Activated CD8-positive, alpha-beta memory T cell treated with anti-CD3 and anti-CD28 coated beads, Interleukin-2, amount 10 ng/mL, durations not matched to agents 7 days and 5 days (primary cell): ENCODE measurements around the gene RAB44. TPM values are rescaled to one million over a fixed set of nuclear protein-coding genes. Genes with fewer than 3 reads are reported as not detected.

Source experiments
- ATAC-seq: fragments of 150-1000 bp; cut with Tn5 transposase; one replicate; pipeline ENCODE4 v1.10.0; 2021; ENCODE audit warnings: moderate library complexity
- CTCF ChIA-PET: fragments of 350-600 bp; sonication (Branson Sonifier 250); formaldehyde crosslinking; loops from one replicate; lab custom pipeline; 2021; ENCODE audit warnings: antibody characterized with exemption; lab: Charles Lee
- DNase-seq: peaks from one replicate; pipeline ENCODE4 v3.0.0-alpha.2; 2020
- H3K27ac Mint-ChIP-seq: one replicate; pipeline ENCODE4 v1.8.0; 2021; ENCODE audit warnings: mild to moderate bottlenecking, mixed read lengths
- H3K27me3 Mint-ChIP-seq: one replicate; pipeline ENCODE4 v1.8.0; 2021; ENCODE audit warnings: mixed read lengths
- H3K36me3 Mint-ChIP-seq: one replicate; pipeline ENCODE4 v1.8.0; 2021; ENCODE audit warnings: mild to moderate bottlenecking, mixed read lengths
- H3K4me1 Mint-ChIP-seq: one replicate; pipeline ENCODE4 v1.8.0; 2021; ENCODE audit warnings: mixed read lengths
- H3K4me3 Mint-ChIP-seq: one replicate; pipeline ENCODE4 v1.8.0; 2021; ENCODE audit warnings: mild to moderate bottlenecking, moderate library complexity, mixed read lengths
- H3K9me3 Mint-ChIP-seq: one replicate; pipeline ENCODE4 v1.8.0; 2022; ENCODE audit warnings: low read depth, mixed read lengths
- total RNA-seq, 2 experiments: library from RNA; stranded (reverse); gene quantifications; one replicate each; pipeline ENCODE4 v1.2.3, GENCODE V29; 2021

The RAB44 gene
- total RNA-seq, 2 experiments from 2014 or later, result not detected

- Mint-ChIP-seq H3K4me1 (peaks cover 35% of the 10 kb centered on the region), H3K36me3 (peaks cover 4% of the 10 kb centered on the region), H3K27ac (peak overlapping the region; percentile 52), H3K4me3 (no peak overlapping the region), H3K27me3 (no peaks in the 10 kb centered on the region), H3K9me3 (no peaks in the 10 kb centered on the region)
- no peak for ATAC-seq
- CTCF ChIA-PET, result no interaction called here
- no peak for DNase-seq
Measured at GRCh38 chr6:36674942-36675341, 22.7 kb upstream of the RAB44 start.

DNA sequence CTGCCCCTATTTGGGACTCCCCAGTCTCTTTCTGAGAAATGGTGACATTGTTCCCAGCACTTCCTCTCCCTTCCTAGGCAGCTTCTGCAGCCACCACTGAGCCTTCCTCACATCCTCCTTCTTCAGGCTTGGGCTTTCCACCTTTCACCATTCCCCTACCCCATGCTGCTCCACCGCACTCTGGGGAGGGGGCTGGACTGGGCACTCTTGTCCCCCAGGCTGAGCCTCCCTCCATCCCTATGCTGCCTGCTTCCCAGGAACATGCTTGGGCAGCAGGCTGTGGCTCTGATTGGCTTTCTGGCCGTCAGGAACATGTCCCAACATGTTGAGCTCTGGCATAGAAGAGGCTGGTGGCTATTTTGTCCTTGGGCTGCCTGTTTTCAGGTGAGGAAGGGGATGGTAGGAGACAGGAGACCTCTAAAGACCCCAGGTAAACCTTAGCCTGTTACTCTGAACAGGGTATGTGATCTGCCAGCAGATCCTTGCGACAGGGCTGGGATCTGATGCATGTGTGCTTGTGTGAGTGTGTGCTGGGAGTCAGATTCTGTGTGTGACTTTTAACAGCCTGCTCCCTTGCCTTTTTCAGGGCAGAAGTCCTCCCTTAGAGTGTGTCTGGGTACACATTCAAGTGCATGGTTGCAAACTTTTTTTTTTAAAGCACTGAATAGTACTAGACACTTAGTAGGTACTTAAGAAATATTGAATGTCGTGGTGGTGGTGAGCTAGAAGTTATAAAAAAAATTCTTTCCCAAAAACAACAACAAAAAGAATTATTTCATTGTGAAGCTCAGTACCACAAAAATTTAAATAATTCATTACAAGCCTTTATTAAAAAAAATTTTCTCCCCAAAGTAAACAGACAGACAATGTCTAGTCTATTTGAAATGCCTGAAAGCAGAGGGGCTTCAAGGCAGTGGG, 21.2 kb upstream of the RAB44 start:
- peaks cover 11% of the 10 kb centered on the region for H3K36me3 Mint-ChIP-seq
- H3K4me1 Mint-ChIP-seq, result peaks cover 43% of the 10 kb centered on the region
- peak overlapping the region; percentile 85 for H3K27ac Mint-ChIP-seq
- ATAC-seq (no peak), DNase-seq (no peak)
- H3K4me3 Mint-ChIP-seq, result peak overlapping the region; percentile 97
- H3K27me3 Mint-ChIP-seq, result no peaks in the 10 kb centered on the region
- CTCF ChIA-PET, result interaction anchor here (1.1 to 10.0 kb wide), 6 partner anchors 10 to 83 kb away, joined by 3 to 60 read pairs (median 10); no protein-coding TSS in a partner anchor
- H3K9me3 Mint-ChIP-seq, result no peaks in the 10 kb centered on the region

GRCh38 chr6:36677059-36677749, 20.4 kb upstream of the RAB44 start:
- no peaks in the 10 kb centered on the region for H3K27me3 Mint-ChIP-seq
- H3K27ac Mint-ChIP-seq, result peak overlapping the region; percentile 85
- H3K9me3 Mint-ChIP-seq, result no peaks in the 10 kb centered on the region
- no peak for ATAC-seq
- H3K4me3 Mint-ChIP-seq, result peak overlapping the region; percentile 97
- CTCF ChIA-PET, result interaction anchor here (1.1 to 10.0 kb wide), 6 partner anchors 11 to 103 kb away, joined by 3 to 60 read pairs (median 10); no protein-coding TSS in a partner anchor
- peaks cover 48% of the 10 kb centered on the region for H3K4me1 Mint-ChIP-seq
- no peak for DNase-seq
- peaks cover 11% of the 10 kb centered on the region for H3K36me3 Mint-ChIP-seq

DNA sequence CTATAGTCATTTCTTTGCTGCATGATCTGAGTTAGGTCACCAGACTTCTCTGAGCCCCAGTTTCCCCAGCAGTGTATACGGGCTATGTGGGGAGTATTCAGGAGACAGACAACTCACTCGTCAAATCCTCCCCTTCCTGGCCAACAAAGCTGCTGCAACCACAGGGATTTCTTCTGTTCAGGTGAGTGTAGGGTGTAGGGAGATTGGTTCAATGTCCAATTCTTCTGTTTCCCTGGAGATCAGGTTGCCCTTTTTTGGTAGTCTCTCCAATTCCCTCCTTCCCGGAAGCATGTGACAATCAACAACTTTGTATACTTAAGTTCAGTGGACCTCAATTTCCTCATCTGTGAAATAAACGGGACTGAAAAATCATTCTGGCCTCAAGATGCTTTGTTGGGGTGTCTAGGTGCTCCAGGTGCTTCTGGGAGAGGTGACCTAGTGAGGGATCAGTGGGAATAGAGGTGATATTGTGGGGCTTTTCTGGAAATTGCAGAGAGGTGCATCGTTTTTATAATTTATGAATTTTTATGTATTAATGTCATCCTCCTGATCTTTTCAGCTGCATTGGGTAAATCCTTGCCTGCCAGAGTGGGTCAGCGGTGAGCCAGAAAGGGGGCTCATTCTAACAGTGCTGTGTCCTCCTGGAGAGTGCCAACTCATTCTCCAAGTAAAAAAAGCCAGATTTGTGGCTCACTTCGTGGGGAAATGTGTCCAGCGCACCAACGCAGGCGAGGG, 19.7 kb upstream of the RAB44 start:
- CTCF ChIA-PET, result interaction anchor here (1.0 to 10.0 kb wide), 11 partner anchors 13 to 103 kb away, joined by 3 to 60 read pairs (median 4); partner anchors contain the start of gene RAB44
- Mint-ChIP-seq H3K4me1 (peaks cover 55% of the 10 kb centered on the region), H3K27me3 (no peaks in the 10 kb centered on the region), H3K36me3 (peaks cover 14% of the 10 kb centered on the region), H3K9me3 (no peaks in the 10 kb centered on the region), H3K27ac (peak overlapping the region; percentile 85), H3K4me3 (peak overlapping the region; percentile 97)
- ATAC-seq (no peak), DNase-seq (peak; percentile 51)

- Mint-ChIP-seq H3K27me3 (no peaks in the 10 kb centered on the region), H3K4me3 (peak within 1 kb of the TSS; percentile 97), H3K4me1 (peaks cover 61% of the 10 kb centered on the region), H3K36me3 (peaks cover 21% of the 10 kb centered on the region), H3K27ac (peak within 1 kb of the TSS; percentile 98), H3K9me3 (no peaks in the 10 kb centered on the region)
- CTCF ChIA-PET, result interaction anchor here (0.5 to 10.0 kb wide), 14 partner anchors 9 to 554 kb away, joined by 3 to 60 read pairs (median 4); partner anchors contain the start of gene RAB44
- DNase-seq (peak; percentile 87), ATAC-seq (peak; percentile 71)
Measured at GRCh38 chr6:36678488-36679042, 19.1 kb upstream of the RAB44 start, which contains the start of gene CDKN1A. TSS of gene CDKN1A (plus strand) at chr6:36678714. CDS start at chr6:36684102, 5,388 bp downstream.

DNA sequence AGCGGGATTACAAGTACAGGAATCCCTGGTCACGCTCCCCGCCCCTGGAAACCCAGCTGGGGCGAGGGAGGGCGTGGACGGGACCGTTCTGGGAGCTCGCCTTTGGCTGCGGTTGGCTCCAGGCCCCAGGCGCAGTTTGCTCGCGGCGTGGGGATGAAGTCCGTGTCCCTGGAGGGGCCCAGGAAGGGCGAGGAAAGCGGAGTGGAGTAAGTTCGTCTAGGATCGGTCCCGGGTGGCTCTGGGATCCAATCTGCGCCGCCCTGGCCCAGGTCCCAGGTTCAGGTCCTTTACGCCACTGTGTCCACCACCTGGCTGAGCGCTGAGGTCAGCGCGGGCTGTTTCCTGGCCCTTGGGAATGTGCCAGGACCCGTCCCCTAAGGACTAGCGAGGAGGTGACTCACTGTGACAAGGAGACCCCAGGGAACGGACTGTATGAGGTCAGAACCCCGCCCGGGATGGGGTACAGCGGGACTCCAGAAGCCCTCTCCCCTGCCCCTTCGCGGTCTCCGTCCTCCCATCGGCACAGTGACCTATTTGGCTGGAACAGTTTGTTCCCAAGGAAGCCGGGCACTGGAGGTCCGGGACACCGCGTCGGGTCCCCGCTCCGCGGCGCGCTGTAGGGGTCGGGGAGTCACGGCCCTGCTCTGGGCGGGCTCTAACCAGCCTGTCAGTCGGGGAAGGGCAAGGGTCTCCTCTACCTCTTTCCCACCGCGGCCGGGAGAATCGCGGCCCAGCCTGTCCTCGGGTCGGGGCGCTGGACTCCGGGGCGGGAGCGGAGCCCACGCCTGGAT, 18.4 kb upstream of the RAB44 start:
- H3K27me3 Mint-ChIP-seq, result no peaks in the 10 kb centered on the region
- H3K36me3 Mint-ChIP-seq, result peaks cover 26% of the 10 kb centered on the region
- peak overlapping the region; percentile 97 for H3K4me3 Mint-ChIP-seq
- H3K27ac Mint-ChIP-seq, result peak overlapping the region; percentile 98
- ATAC-seq (peak; percentile 2), DNase-seq (peak; percentile 57)
- H3K9me3 Mint-ChIP-seq, result no peaks in the 10 kb centered on the region
- peaks cover 61% of the 10 kb centered on the region for H3K4me1 Mint-ChIP-seq
- CTCF ChIA-PET, result interaction anchor here (0.5 to 10.0 kb wide), 20 partner anchors 10 to 554 kb away, joined by 3 to 60 read pairs (median 4); partner anchors contain the start of gene RAB44

- H3K4me1 Mint-ChIP-seq, result peaks cover 37% of the 10 kb centered on the region
- H3K36me3 Mint-ChIP-seq, result peaks cover 51% of the 10 kb centered on the region
- peak overlapping the region; percentile 71 for H3K27ac Mint-ChIP-seq
- CTCF ChIA-PET, result interaction anchor here (0.6 to 10.0 kb wide), 8 partner anchors 8 to 268 kb away, joined by 3 to 60 read pairs (median 8); no protein-coding TSS in a partner anchor
- DNase-seq (peak; percentile 56), ATAC-seq (no peak)
- H3K9me3 Mint-ChIP-seq, result no peaks in the 10 kb centered on the region
- no peak overlapping the region for H3K4me3 Mint-ChIP-seq
- H3K27me3 Mint-ChIP-seq, result no peaks in the 10 kb centered on the region
Measured at GRCh38 chr6:36682328-36683144, 15.1 kb upstream of the RAB44 start.

DNA sequence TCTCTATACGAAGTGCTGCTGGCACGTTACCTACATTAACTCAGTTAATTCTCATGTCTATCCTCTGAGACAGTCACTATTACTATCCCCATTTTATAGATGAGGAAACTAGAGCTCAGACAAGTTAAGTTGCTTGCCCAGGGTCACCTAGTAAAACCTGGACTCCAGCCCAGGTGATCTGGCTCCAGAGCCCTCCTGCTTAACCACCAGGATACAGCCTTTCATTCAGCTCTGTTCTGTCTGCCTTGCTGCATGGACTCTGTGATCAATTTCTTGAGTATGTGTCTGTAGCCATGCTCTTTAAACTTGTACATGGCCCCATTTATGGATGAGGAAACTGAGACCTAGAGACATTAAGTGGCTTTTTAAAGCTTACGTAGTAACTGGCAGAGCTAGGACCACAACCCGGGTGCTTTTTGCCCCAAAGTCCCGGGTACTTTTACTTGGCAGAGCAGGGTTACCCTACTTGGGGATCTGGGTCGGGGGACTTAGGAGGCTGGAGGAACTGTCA, 14.4 kb upstream of the RAB44 start:
- Mint-ChIP-seq H3K27me3 (no peaks in the 10 kb centered on the region), H3K4me3 (no peak overlapping the region), H3K4me1 (peaks cover 30% of the 10 kb centered on the region), H3K27ac (peak overlapping the region; percentile 71), H3K9me3 (no peaks in the 10 kb centered on the region), H3K36me3 (peaks cover 51% of the 10 kb centered on the region)
- CTCF ChIA-PET, result interaction anchor here (0.8 to 10.0 kb wide), 6 partner anchors 14 to 99 kb away, joined by 3 to 60 read pairs (median 4); partner anchors contain the start of gene RAB44
- no peak for DNase-seq
- ATAC-seq, result no peak

DNA sequence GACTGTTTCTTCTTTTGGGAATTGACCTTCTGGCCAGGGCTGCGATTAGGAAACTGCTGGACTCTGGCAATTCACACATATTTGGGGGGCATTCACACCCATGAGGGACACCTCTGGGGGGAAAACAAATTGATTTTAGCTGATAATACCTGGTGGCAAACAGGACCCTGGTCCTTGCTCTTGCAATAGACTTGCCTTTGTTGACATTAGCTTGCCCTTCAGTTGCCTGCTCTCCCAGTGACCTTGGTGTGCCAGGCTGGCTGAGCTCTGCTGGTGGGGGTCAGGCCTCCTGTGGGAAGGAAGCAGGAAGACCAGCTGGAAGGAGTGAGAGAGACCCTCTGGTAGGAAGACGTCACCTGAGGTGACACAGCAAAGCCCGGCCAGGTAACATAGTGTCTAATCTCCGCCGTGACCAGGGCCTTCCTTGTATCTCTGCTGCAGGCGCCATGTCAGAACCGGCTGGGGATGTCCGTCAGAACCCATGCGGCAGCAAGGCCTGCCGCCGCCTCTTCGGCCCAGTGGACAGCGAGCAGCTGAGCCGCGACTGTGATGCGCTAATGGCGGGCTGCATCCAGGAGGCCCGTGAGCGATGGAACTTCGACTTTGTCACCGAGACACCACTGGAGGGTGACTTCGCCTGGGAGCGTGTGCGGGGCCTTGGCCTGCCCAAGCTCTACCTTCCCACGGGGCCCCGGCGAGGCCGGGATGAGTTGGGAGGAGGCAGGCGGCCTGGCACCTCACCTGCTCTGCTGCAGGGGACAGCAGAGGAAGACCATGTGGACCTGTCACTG, 13.8 kb upstream of the RAB44 start:
- DNase-seq (no peak), ATAC-seq (no peak)
- Mint-ChIP-seq H3K4me1 (peaks cover 26% of the 10 kb centered on the region), H3K36me3 (peaks cover 47% of the 10 kb centered on the region), H3K9me3 (no peaks in the 10 kb centered on the region), H3K27ac (peak overlapping the region; percentile 15), H3K4me3 (no peak overlapping the region), H3K27me3 (no peaks in the 10 kb centered on the region)
- CTCF ChIA-PET, result interaction anchor here (0.8 to 10.0 kb wide), 7 partner anchors 11 to 99 kb away, joined by 3 to 60 read pairs (median 3); partner anchors contain the start of gene RAB44

DNA sequence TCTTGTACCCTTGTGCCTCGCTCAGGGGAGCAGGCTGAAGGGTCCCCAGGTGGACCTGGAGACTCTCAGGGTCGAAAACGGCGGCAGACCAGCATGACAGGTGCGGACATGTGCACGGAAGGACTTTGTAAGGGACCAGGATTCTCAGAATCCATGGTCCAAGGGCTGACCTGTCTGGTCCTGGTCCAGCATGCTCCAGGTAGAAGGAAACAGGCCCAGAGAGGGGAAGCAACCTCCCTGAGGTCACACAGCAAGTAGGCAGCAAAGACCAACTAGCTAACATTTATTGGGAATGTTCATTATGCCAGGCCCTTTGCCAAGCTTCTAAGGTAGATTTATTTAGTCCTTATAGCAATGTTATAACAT, 13.2 kb upstream of the RAB44 start:
- Mint-ChIP-seq H3K27ac (no peak overlapping the region), H3K4me3 (no peak overlapping the region), H3K4me1 (peaks cover 26% of the 10 kb centered on the region), H3K27me3 (no peaks in the 10 kb centered on the region), H3K36me3 (peaks cover 47% of the 10 kb centered on the region), H3K9me3 (no peaks in the 10 kb centered on the region)
- CTCF ChIA-PET, result interaction anchor here (1.1 to 10.0 kb wide), 3 partner anchors 11 to 75 kb away, joined by 3 to 60 read pairs (median 40); no protein-coding TSS in a partner anchor
- DNase-seq (no peak), ATAC-seq (no peak)
